HG03039 (cell line): ENCODE results near the gene RRAD.
"Not testable (repeated sequence)": the region's sequence is repeated elsewhere in the genome, so short reads cannot be mapped to it uniquely, and the experiment has no call there.

Source experiments
- ATAC-seq: cut with Tn5 transposase; IDR thresholded peaks from one replicate; pipeline ENCODE4 v1.9.1; 2021; ENCODE audit warnings: mild to moderate bottlenecking, moderate library complexity; ENCODE audit not compliant: unreplicated experiment

Gene RRAD

GRCh38 chr16:66950971-66951790 lies 25.8 kb upstream of the RRAD start:
- no peak for ATAC-seq

- ATAC-seq: no peak
Observed at GRCh38 chr16:66950437-66950836, 25.1 kb upstream of the RRAD start.

GRCh38 chr16:66949472-66949871 lies 24.1 kb upstream of the RRAD start:
- no peak for ATAC-seq

GRCh38 chr16:66948837-66949225 lies 23.5 kb upstream of the RRAD start:
- ATAC-seq: no peak

- ATAC-seq: no peak
Observed at GRCh38 chr16:66948134-66948836, 22.9 kb upstream of the RRAD start.

GRCh38 chr16:66947302-66948065 lies 22.1 kb upstream of the RRAD start:
- peak; percentile 45 for ATAC-seq

- ATAC-seq: no peak
Observed at GRCh38 chr16:66946974-66947301, 21.6 kb upstream of the RRAD start.

- ATAC-seq: no peak
Observed at GRCh38 chr16:66946541-66946940, 21.2 kb upstream of the RRAD start.

- no peak for ATAC-seq
Observed at GRCh38 chr16:66945939-66946338, 20.6 kb upstream of the RRAD start.

- not testable (repeated sequence) for ATAC-seq
Observed at GRCh38 chr16:66944971-66945370, 19.6 kb upstream of the RRAD start.

GRCh38 chr16:66944054-66944441 lies 18.7 kb upstream of the RRAD start:
- ATAC-seq: no peak

GRCh38 chr16:66943426-66944053 lies 18.2 kb upstream of the RRAD start:
- no peak for ATAC-seq

GRCh38 chr16:66942981-66943380 lies 17.6 kb upstream of the RRAD start:
- ATAC-seq: no peak

GRCh38 chr16:66940236-66940635 lies 14.9 kb upstream of the RRAD start:
- no peak for ATAC-seq

- ATAC-seq: no peak
Observed at GRCh38 chr16:66939366-66939765, 14.0 kb upstream of the RRAD start.

- ATAC-seq: no peak
Observed at GRCh38 chr16:66937725-66938337, 12.5 kb upstream of the RRAD start.

- ATAC-seq: no peak
Observed at GRCh38 chr16:66936889-66937554, 11.7 kb upstream of the RRAD start.

GRCh38 chr16:66936462-66936861 lies 11.1 kb upstream of the RRAD start:
- ATAC-seq: no peak

- ATAC-seq: no peak
Observed at GRCh38 chr16:66935314-66936011, 10.1 kb upstream of the RRAD start, which contains the start of gene CES2. CES2 (plus strand) TSS chr16:66935516; CDS start chr16:66935636, 120 bp downstream.
